Activated T-cell treated with anti-CD3 and anti-CD28 coated beads, Interleukin-2, amount 50 U/mL, for 24 hours (primary cell): Measurements from ENCODE around the gene ANTXR1.

Experiments used
- DNase-seq: peaks from one replicate; pipeline ENCODE4 v3.0.0-alpha.2; 2020
- H3K27ac Mint-ChIP-seq: 2 replicates; pipeline ENCODE4 v1.8.0; 2020; ENCODE audit warnings: mild to moderate bottlenecking, mixed read lengths
- H3K27me3 Mint-ChIP-seq: 2 replicates; pipeline ENCODE4 v1.8.0; 2020; ENCODE audit warnings: mixed read lengths
- H3K36me3 Mint-ChIP-seq: 2 replicates; pipeline ENCODE4 v1.8.0; 2020; ENCODE audit warnings: low read depth, mixed read lengths
- H3K4me1 Mint-ChIP-seq: 2 replicates; pipeline ENCODE4 v1.8.0; 2020; ENCODE audit warnings: low read depth, mixed read lengths
- H3K4me3 Mint-ChIP-seq: 2 replicates; pipeline ENCODE4 v1.8.0; 2020; ENCODE audit warnings: mild to moderate bottlenecking, moderate library complexity, mixed read lengths
- H3K9me3 Mint-ChIP-seq: 2 replicates; pipeline ENCODE4 v1.8.0; 2020; ENCODE audit warnings: mixed read lengths

Gene ANTXR1

DNA sequence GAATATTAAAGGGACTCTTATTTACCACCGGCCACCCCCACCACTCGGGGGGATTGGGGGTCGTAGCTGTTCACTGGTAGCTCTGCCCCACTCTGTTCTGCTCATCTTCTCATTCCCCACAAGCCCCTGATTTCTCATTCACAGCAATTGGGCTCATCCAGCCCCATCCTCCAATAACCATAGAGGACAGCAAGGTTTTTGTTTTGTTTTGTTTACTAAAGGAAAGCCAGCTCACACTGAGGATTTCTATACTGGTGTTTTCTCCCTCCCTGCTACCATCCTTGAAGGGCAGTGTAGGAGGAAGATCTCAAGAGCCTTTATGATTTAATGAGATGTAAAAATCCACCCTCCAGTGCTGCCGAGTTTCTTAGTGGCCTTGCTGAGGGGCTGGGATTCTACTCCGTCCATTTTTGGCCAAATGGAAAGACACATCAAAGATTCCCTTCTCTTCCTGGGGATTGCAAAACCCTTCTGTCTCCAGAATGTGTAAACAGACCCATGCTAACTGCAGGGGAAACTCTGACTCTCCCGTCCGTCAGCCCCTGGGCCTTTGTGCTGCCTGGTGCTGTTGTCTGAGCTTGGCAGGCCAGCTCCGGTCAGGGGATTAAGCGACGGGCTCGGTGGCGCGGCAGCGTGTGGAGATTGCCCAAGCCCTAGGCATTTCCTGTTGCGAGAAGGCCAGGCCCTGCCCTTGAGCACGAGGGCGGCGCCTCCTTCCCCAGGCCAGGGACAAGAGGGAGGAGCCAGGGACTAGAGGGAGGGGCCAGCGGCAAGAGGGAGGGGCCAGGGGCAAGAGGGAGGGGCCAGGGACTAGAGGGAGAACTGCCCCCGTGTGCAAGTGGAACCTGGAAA, 165.0 kb downstream of the ANTXR1 start:
- H3K4me1 Mint-ChIP-seq: peaks cover 2% of the 10 kb centered on the region
- no peaks in the 10 kb centered on the region for H3K36me3 Mint-ChIP-seq
- peaks cover 43% of the 10 kb centered on the region for H3K27me3 Mint-ChIP-seq
- H3K4me3 Mint-ChIP-seq: no peak overlapping the region
- H3K9me3 Mint-ChIP-seq: no peaks in the 10 kb centered on the region
- peak; percentile 33 for DNase-seq
- no peak overlapping the region for H3K27ac Mint-ChIP-seq

DNA sequence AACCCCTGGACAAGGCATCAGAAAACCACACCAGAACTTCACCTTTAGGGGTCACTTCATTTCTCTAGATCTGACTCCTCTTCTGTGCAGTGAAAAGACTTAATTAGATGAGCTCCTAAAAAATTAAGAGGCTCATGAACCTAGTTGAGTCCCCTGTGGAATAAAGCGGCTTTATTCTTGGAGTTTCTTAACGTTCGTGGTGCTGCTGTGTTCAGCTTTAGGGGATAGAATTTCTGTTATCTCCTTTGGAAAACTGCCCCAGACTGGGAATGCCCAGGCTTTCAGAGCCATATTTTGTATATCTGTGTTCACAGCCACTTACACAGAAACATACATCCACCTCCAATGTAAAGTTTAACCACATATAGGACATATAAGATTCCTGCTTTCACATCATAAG, 165.8 kb downstream of the ANTXR1 start:
- no peak for DNase-seq
- H3K36me3 Mint-ChIP-seq: no peaks in the 10 kb centered on the region
- peaks cover 2% of the 10 kb centered on the region for H3K4me1 Mint-ChIP-seq
- no peaks in the 10 kb centered on the region for H3K9me3 Mint-ChIP-seq
- H3K27ac Mint-ChIP-seq: no peak overlapping the region
- no peak overlapping the region for H3K4me3 Mint-ChIP-seq
- H3K27me3 Mint-ChIP-seq: peaks cover 36% of the 10 kb centered on the region

DNA sequence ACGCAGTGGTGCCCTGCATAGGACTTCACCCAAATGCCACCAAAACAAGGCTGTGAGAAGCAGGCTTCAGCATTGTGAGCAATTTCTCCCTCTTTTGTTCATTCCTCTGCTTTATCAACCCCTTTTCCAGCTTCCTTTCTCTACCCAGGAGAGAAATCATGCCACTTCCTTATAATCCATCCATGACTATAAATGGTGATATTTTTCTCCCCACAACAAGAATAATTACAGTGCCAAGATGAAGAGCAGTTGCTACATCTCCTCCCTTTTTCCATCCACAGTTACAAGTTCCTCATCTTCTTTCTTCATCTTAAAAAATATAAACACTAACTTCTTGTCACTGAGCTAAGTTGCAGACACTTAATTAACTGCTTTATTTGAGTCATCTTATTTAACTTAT, 167.2 kb downstream of the ANTXR1 start:
- Mint-ChIP-seq H3K4me1 (peaks cover 2% of the 10 kb centered on the region), H3K4me3 (no peak overlapping the region), H3K36me3 (no peaks in the 10 kb centered on the region), H3K27me3 (peaks cover 26% of the 10 kb centered on the region), H3K9me3 (no peaks in the 10 kb centered on the region), H3K27ac (no peak overlapping the region)
- DNase-seq: no peak

DNA sequence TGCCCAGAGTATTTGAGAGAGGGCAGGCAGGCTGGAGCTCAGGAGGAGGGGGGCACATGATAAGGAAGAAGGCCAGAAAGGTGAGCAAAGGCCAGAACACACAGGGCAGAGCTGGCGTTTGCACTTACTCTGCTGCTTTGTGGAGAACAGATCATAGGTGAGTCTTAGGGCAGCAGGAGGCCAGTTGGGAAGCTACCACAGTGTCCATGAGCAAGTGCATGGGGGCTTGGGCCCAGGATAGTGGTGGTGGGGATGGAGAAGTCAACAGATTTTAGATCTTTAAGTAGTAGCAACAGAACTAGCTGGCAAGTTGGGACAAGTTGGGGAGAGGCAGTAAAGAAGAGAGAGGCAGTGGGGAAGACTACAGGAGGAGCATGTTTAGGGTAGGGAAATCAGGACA, 168.0 kb downstream of the ANTXR1 start:
- Mint-ChIP-seq H3K27ac (no peak overlapping the region), H3K9me3 (no peaks in the 10 kb centered on the region), H3K4me3 (no peak overlapping the region), H3K27me3 (peaks cover 28% of the 10 kb centered on the region), H3K4me1 (peaks cover 2% of the 10 kb centered on the region), H3K36me3 (no peaks in the 10 kb centered on the region)
- DNase-seq: no peak

DNA sequence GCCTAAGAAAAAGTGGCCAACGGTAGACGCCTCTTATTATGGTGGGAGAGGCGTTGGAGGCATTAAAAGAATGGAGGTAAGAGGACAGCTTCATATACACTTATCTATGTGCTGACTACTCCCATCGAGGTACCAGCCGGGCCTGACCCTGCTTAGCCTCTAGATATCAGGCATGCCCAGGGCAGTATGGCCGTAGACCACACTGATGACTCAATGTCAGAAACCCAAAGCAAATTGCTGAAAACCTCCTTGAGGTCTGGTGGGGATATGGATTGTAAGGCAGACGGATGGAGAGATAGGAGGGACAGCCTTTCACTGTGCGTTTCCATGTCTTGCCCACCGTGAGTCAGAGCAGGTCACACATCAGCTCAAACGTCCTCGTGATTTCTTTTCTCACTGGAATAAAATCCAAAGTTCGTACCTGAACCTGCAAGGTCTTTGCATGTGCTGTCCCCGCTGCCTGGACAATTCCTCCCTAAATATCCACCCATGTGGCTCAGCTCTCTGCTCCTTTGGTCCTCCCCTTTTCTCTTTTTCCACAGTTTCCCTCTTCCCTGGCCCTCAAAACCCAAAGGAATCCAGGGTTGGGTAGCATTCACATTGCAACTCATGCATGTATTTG, 168.9 kb downstream of the ANTXR1 start:
- no peak overlapping the region for H3K4me3 Mint-ChIP-seq
- no peak for DNase-seq
- peaks cover 2% of the 10 kb centered on the region for H3K4me1 Mint-ChIP-seq
- no peaks in the 10 kb centered on the region for H3K36me3 Mint-ChIP-seq
- no peaks in the 10 kb centered on the region for H3K9me3 Mint-ChIP-seq
- H3K27me3 Mint-ChIP-seq: peaks cover 25% of the 10 kb centered on the region
- H3K27ac Mint-ChIP-seq: no peak overlapping the region

DNA sequence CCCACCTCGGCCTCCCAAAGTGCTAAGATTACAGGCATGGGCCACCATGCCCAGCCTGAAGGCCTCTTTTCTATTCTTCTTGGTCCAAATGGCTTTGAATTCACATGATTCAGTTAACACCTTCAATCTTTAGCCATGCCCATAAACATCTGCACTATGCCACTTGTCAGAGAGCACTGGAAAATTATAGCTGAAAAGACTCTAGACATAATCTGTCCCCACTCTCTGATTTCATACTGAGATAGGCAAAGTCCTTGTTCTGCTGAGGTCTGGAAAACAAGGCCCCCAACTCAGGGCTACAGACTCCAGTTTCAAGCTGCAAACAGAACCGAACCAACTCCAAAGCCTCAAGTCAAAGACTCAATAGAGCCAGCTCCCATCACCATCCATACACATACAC, 170.7 kb downstream of the ANTXR1 start:
- DNase-seq: no peak
- Mint-ChIP-seq H3K4me1 (no peaks in the 10 kb centered on the region), H3K9me3 (no peaks in the 10 kb centered on the region), H3K27ac (no peak overlapping the region), H3K36me3 (no peaks in the 10 kb centered on the region), H3K27me3 (peaks cover 24% of the 10 kb centered on the region), H3K4me3 (no peak overlapping the region)

DNA sequence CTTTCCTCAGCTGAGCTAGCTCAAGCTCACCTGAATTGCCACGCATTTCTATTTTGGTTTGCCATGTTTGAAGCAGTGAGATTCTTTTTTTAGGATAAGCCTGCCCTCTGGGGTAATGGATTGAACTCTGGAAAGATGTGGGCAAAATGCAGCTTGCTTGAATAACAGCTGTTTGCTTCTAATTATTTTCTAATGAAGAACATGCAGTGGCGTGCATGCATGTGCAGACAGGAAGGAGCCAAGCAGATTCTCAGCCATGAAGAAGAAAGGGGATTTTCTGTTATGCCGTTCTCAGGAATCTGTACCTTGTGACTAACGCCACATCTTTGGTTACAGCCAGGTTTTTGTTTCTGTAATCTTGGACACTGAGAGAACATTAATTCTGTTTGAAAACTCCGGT, 171.2 kb downstream of the ANTXR1 start:
- peaks cover 24% of the 10 kb centered on the region for H3K27me3 Mint-ChIP-seq
- no peaks in the 10 kb centered on the region for H3K36me3 Mint-ChIP-seq
- DNase-seq: no peak
- no peaks in the 10 kb centered on the region for H3K4me1 Mint-ChIP-seq
- H3K9me3 Mint-ChIP-seq: no peaks in the 10 kb centered on the region
- H3K27ac Mint-ChIP-seq: no peak overlapping the region
- H3K4me3 Mint-ChIP-seq: no peak overlapping the region

DNA sequence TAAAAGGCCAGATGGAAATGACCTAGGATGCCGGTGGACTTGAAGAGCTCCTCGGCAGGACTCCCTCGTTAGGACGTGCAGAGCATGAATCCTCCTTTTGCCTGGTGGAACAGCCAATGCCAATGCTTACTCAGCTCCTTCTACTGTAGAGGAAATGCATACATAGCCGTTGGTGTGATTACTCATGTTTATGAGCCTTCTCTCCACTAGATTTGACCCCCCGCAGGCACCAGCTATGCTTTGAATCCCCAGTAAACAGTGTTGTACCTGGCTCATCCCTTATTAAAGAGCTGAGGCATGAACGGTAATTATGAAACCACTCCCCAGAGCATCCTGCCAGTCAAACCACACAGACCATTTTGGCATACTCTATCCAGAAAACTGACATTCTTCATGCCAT, 172.8 kb downstream of the ANTXR1 start:
- no peak overlapping the region for H3K27ac Mint-ChIP-seq
- H3K4me3 Mint-ChIP-seq: no peak overlapping the region

DNA sequence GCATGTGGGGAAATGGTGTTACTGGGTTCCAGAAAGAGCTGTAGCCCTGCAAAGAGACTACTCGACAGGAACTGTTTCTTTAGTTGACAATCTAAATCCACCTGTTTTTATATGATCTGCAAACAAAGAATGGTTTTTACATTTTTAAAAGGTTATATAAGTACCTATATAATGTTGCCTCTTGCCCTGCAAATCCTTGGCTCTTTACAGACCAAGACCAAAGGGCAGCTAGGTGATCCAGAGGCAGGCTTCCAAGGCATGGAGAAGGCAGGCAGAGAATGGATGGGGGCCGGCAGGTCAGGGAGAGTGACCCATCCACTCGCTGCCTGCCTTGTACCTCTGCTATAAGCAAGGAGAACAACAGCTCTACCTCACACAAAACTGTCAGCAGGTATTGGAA, 173.6 kb downstream of the ANTXR1 start:
- Mint-ChIP-seq H3K27me3 (peaks cover 19% of the 10 kb centered on the region), H3K4me3 (no peak overlapping the region), H3K27ac (no peak overlapping the region), H3K36me3 (no peaks in the 10 kb centered on the region), H3K4me1 (no peaks in the 10 kb centered on the region), H3K9me3 (no peaks in the 10 kb centered on the region)
- no peak for DNase-seq

More for the DNA sequence above, 172.8 kb downstream of the ANTXR1 start:
- no peaks in the 10 kb centered on the region for H3K4me1 Mint-ChIP-seq
- H3K27me3 Mint-ChIP-seq: peaks cover 24% of the 10 kb centered on the region
- no peaks in the 10 kb centered on the region for H3K9me3 Mint-ChIP-seq
- no peaks in the 10 kb centered on the region for H3K36me3 Mint-ChIP-seq
- no peak for DNase-seq

DNA sequence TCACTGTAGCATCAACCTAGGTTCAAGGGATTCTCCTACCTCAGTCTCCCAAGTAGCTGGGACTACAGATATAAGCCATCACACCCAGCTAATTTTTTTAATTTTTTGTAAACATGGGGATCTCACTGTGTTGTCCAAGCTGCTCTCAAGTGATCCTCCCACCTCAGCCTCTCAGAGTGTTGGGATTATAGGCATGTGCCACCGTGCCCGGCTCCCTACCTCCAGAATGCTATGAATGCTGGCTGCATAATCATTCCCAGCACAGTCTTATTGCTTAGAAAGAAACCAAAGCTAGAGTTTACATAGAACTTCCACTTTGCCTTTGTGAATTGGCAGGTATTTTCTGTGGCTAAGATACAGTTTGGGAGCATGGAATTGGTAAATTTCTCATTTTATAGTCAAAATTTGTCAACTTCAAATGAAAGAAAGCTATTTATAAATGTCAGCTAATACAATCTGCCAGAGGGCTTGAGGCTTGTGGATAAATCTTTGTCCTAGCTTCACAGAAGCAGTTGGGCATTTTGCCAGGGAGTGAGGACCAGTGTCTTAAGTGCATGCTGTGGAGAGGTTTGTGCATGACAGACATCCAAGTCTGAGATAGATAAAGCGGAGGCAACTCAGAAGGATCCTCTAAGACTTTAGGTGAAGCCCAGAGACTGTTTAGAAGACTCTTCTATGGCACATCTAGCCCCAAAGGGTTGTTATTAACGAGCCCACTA, 175.4 kb downstream of the ANTXR1 start:
- Mint-ChIP-seq H3K27me3 (peaks cover 29% of the 10 kb centered on the region), H3K36me3 (no peaks in the 10 kb centered on the region), H3K9me3 (no peaks in the 10 kb centered on the region), H3K27ac (no peak overlapping the region), H3K4me3 (no peak overlapping the region), H3K4me1 (no peaks in the 10 kb centered on the region)
- DNase-seq: no peak

DNA sequence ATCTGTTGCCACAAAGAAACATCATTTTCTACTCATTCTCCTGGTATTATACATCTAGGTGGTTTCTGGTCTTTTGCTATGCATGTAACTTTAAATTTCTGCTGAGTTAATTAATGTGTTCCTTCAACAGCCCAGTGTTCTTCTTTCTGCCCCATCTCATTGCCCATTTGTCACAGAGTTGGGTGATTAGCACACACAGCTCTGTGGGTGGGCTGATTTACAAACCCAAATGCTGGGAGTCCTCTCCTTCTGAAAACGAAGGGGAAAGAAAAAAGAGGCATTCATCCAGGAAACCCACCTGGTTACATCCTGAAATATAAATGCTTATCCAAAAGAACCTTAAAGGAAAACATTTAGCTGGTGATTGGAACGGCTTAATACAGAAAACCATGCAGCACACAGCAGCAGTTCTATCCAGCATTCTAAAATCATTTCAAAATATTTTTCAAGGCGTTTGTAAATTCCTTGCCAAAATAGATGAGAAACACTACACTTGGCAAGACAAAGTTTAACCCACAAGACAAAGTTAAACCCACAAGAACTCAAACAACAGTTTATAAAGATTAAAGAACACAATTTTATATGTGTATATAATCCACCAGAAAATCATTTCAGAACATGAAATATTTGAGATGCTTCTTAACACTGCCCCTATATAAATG, 177.9 kb downstream of the ANTXR1 start:
- H3K27ac Mint-ChIP-seq: no peak overlapping the region
- H3K4me3 Mint-ChIP-seq: no peak overlapping the region
- DNase-seq: no peak
- H3K4me1 Mint-ChIP-seq: no peaks in the 10 kb centered on the region
- no peaks in the 10 kb centered on the region for H3K36me3 Mint-ChIP-seq
- peaks cover 29% of the 10 kb centered on the region for H3K27me3 Mint-ChIP-seq
- no peaks in the 10 kb centered on the region for H3K9me3 Mint-ChIP-seq

DNA sequence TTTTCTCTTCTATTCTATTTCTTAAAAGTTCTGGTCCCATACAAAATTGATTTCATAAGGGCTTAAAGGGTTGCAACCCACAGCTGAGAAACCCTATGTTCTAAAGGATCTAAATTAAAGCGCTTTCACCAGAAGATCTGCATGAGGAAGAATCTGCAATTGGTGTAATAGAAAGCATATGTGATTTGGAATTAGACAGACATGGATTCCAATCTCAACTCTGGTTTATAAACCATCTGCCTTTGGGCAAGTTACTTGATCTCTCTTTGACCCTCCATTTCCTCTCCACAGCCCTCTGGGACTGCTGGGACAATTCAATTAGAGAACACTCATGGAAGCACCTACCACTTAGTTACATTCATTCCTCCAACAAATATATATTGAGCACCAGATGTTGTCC, 178.7 kb downstream of the ANTXR1 start:
- H3K27ac Mint-ChIP-seq: no peak overlapping the region
- no peak for DNase-seq
- H3K27me3 Mint-ChIP-seq: peaks cover 27% of the 10 kb centered on the region
- no peak overlapping the region for H3K4me3 Mint-ChIP-seq
- no peaks in the 10 kb centered on the region for H3K36me3 Mint-ChIP-seq
- no peaks in the 10 kb centered on the region for H3K4me1 Mint-ChIP-seq
- no peaks in the 10 kb centered on the region for H3K9me3 Mint-ChIP-seq

DNA sequence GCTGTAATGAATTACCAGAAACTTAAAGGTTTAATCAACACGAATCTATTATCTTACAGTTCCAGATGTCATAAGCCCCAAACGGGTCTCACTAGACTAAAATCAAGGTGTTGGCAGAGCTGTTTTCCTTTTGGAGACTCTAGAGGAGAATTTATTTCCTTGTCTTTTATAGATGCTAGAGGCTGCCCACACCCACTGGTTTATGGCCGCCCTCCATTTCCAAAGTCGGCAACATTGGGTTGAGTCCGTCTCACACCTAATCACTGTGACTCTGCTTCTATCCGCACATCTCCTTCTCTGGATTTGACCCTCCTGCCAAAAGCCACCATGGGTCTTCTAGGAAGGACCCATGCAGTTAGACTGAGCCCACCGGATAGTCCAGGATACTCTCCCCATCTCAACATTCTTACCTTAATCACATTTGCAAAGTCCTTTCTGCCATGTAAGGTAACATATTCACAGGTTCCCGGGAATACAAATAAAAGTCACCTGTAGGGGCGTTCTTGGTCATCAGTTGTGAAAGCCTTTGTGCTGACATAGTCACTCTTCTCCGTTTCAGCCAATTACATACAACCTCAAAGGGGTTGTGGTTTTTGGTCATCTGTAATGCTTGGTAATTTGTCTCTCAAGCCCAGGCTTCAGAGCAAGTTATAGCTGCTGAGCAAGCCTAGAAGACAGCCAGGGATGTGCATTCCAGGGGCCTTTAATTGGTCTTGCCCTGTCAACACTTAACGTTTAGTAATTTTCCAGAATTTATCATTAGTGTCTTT, 179.4 kb downstream of the ANTXR1 start:
- Mint-ChIP-seq H3K9me3 (no peaks in the 10 kb centered on the region), H3K4me3 (no peak overlapping the region), H3K27ac (no peak overlapping the region), H3K4me1 (no peaks in the 10 kb centered on the region), H3K36me3 (no peaks in the 10 kb centered on the region), H3K27me3 (peaks cover 20% of the 10 kb centered on the region)
- DNase-seq: no peak

DNA sequence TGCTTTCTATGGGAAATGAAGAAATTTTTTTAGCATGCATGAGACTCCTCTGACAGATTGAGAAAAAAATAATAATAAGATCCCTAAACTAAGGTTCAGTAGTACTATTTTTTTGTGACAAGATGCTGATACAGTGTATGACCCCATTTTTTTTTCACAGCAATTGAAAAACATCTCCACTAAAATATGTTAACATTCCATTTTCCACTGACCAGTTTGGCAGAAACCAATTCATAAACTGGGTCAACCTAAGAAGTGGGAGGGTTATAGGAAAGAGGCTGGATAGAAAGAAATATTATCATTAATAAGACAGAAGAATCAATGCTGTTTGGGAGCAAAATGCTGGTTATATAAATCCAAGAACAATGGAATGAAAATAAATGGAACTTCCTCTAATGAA, 182.7 kb downstream of the ANTXR1 start:
- Mint-ChIP-seq H3K36me3 (no peaks in the 10 kb centered on the region), H3K4me1 (no peaks in the 10 kb centered on the region), H3K27me3 (peaks cover 15% of the 10 kb centered on the region), H3K27ac (no peak overlapping the region), H3K9me3 (no peaks in the 10 kb centered on the region), H3K4me3 (no peak overlapping the region)
- DNase-seq: no peak
